Endothelial cell (in vitro differentiated cells): ENCODE results near the gene SLIT2. TPM values are rescaled to one million over a fixed set of nuclear protein-coding genes. Genes with fewer than 3 reads are reported as not detected.

Experiments
- DNase-seq: peaks from one replicate; pipeline ENCODE4 v3.0.0; 2021; ENCODE audit warnings: low spot score
- H3K27ac Mint-ChIP-seq: one replicate; pipeline ENCODE4 v1.8.0; 2021; ENCODE audit warnings: mixed read lengths, inconsistent platforms; ENCODE audit not compliant: unreplicated experiment
- H3K27me3 Mint-ChIP-seq: one replicate; pipeline ENCODE4 v1.8.0; 2021; ENCODE audit warnings: mild to moderate bottlenecking, moderate library complexity, mixed read lengths, inconsistent platforms; ENCODE audit not compliant: unreplicated experiment
- H3K36me3 Mint-ChIP-seq: one replicate; pipeline ENCODE4 v1.8.0; 2021; ENCODE audit warnings: mild to moderate bottlenecking, low read depth, mixed read lengths, inconsistent platforms; ENCODE audit not compliant: unreplicated experiment
- H3K4me1 Mint-ChIP-seq: one replicate; pipeline ENCODE4 v1.8.0; 2021; ENCODE audit warnings: mild to moderate bottlenecking, mixed read lengths, inconsistent platforms; ENCODE audit not compliant: unreplicated experiment
- H3K4me3 Mint-ChIP-seq: one replicate; pipeline ENCODE4 v1.8.0; 2021; ENCODE audit warnings: mild to moderate bottlenecking, mixed read lengths, inconsistent platforms; ENCODE audit not compliant: unreplicated experiment
- H3K9me3 Mint-ChIP-seq: one replicate; pipeline ENCODE4 v1.8.0; 2021; ENCODE audit warnings: mixed read lengths, inconsistent platforms; ENCODE audit not compliant: unreplicated experiment
- total RNA-seq: library from RNA; stranded (reverse); fragmentation: NEBNext Ultra II Directional; extraction: Animal tissue kit (Norgen Biotek cat#: 25700); gene quantifications from one replicate; pipeline ENCODE4 v1.2.1, GENCODE V29; 2021; ENCODE audit not compliant: unreplicated experiment
- TF ChIP-seq, protein P1 (sequence below): fragments of 200-600 bp; sonication (generic); IDR thresholded peaks from one replicate; pipeline ENCODE4 v1.5.0; 2021; ENCODE audit warnings: antibody characterized with exemption; ENCODE audit not compliant: unreplicated experiment

SLIT2 gene
- total RNA-seq, 1 donor from 2014 or later = 8.1 TPM

GRCh38 chr4:20297261-20297660 lies 45.6 kb downstream of the SLIT2 start:
- Mint-ChIP-seq H3K27me3 (no peaks in the 10 kb centered on the region), H3K4me1 (no peaks in the 10 kb centered on the region)
- TF ChIP-seq, protein P1, sequence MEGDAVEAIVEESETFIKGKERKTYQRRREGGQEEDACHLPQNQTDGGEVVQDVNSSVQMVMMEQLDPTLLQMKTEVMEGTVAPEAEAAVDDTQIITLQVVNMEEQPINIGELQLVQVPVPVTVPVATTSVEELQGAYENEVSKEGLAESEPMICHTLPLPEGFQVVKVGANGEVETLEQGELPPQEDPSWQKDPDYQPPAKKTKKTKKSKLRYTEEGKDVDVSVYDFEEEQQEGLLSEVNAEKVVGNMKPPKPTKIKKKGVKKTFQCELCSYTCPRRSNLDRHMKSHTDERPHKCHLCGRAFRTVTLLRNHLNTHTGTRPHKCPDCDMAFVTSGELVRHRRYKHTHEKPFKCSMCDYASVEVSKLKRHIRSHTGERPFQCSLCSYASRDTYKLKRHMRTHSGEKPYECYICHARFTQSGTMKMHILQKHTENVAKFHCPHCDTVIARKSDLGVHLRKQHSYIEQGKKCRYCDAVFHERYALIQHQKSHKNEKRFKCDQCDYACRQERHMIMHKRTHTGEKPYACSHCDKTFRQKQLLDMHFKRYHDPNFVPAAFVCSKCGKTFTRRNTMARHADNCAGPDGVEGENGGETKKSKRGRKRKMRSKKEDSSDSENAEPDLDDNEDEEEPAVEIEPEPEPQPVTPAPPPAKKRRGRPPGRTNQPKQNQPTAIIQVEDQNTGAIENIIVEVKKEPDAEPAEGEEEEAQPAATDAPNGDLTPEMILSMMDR = no peak

DNA sequence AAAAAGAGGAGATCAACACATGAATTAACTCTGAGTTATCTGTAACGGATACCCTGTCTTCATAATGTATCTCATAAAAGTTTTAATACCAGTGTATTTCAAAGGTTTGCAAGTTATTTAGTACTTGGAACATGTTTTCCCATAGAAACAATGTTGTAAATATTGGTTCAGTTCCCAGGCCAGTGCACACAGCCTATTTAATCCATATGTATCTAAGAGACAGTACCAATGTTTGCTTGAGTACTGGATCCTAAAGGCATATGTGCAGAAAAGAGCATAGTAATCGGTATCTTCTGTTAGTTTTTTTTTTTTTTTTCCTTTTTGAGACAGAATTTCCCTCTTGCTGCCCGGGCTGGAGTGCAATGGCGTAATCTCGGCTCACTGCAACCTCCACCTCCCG lies 46.1 kb downstream of the SLIT2 start:
- H3K4me1 Mint-ChIP-seq = no peaks in the 10 kb centered on the region
- no peak overlapping the region for H3K4me3 Mint-ChIP-seq
- H3K27ac Mint-ChIP-seq = no peak overlapping the region
- TF ChIP-seq, protein P1 = no peak
- DNase-seq = no peak
- no peaks in the 10 kb centered on the region for H3K27me3 Mint-ChIP-seq
- no peaks in the 10 kb centered on the region for H3K36me3 Mint-ChIP-seq
- no peaks in the 10 kb centered on the region for H3K9me3 Mint-ChIP-seq

More at GRCh38 chr4:20297261-20297660, 45.6 kb downstream of the SLIT2 start:
- H3K4me3 Mint-ChIP-seq = no peak overlapping the region
- no peak for DNase-seq
- no peaks in the 10 kb centered on the region for H3K9me3 Mint-ChIP-seq
- H3K36me3 Mint-ChIP-seq = no peaks in the 10 kb centered on the region
- no peak overlapping the region for H3K27ac Mint-ChIP-seq

GRCh38 chr4:20298455-20298854 lies 46.8 kb downstream of the SLIT2 start:
- Mint-ChIP-seq H3K27me3 (no peaks in the 10 kb centered on the region), H3K4me1 (no peaks in the 10 kb centered on the region), H3K9me3 (no peaks in the 10 kb centered on the region), H3K27ac (no peak overlapping the region), H3K36me3 (no peaks in the 10 kb centered on the region), H3K4me3 (no peak overlapping the region)
- no peak for DNase-seq
- TF ChIP-seq, protein P1 = no peak

DNA sequence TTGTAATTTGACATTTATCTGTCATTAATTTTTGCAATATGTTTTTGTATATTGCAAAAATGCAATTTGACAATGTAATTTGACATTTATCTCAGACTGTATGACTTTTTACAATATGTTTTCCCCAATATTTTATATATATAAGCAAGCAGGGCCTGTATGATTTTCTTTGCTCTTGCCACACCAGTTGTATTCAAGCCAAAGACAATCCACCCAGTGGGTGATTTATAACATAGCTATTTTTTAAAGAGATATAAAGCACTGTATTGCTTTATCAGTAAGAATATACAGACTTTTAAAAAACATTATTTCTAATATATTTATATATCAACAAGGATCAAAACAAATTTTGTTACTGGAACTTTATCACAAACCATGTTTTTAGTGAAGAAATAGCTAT lies 47.3 kb downstream of the SLIT2 start:
- H3K4me3 Mint-ChIP-seq = no peak overlapping the region
- DNase-seq = no peak
- no peaks in the 10 kb centered on the region for H3K9me3 Mint-ChIP-seq
- TF ChIP-seq, protein P1 = no peak
- H3K27ac Mint-ChIP-seq = no peak overlapping the region
- no peaks in the 10 kb centered on the region for H3K27me3 Mint-ChIP-seq
- H3K36me3 Mint-ChIP-seq = no peaks in the 10 kb centered on the region
- H3K4me1 Mint-ChIP-seq = no peaks in the 10 kb centered on the region

GRCh38 chr4:20299515-20299914 lies 47.8 kb downstream of the SLIT2 start:
- Mint-ChIP-seq H3K4me1 (no peaks in the 10 kb centered on the region), H3K27ac (no peak overlapping the region), H3K9me3 (no peaks in the 10 kb centered on the region), H3K27me3 (no peaks in the 10 kb centered on the region), H3K4me3 (no peak overlapping the region), H3K36me3 (no peaks in the 10 kb centered on the region)
- DNase-seq = peak; percentile 11
- TF ChIP-seq, protein P1 = peak; percentile 68
